Measurements from ENCODE around the gene UBE2E1. TPM values are rescaled to one million over a fixed set of nuclear protein-coding genes. Genes with fewer than 3 reads are reported as not detected.
A peak's percentile ranks its signal among the peaks of the same experiment; 100 is the strongest.
"Not testable (repeated sequence)": the region's sequence is repeated elsewhere in the genome, so short reads cannot be mapped to it uniquely, and the experiment has no call there.

Gene UBE2E1
- total and polyA plus RNA-seq, 8 donors, result 89.1 to 214 (median 186) TPM

DNA sequence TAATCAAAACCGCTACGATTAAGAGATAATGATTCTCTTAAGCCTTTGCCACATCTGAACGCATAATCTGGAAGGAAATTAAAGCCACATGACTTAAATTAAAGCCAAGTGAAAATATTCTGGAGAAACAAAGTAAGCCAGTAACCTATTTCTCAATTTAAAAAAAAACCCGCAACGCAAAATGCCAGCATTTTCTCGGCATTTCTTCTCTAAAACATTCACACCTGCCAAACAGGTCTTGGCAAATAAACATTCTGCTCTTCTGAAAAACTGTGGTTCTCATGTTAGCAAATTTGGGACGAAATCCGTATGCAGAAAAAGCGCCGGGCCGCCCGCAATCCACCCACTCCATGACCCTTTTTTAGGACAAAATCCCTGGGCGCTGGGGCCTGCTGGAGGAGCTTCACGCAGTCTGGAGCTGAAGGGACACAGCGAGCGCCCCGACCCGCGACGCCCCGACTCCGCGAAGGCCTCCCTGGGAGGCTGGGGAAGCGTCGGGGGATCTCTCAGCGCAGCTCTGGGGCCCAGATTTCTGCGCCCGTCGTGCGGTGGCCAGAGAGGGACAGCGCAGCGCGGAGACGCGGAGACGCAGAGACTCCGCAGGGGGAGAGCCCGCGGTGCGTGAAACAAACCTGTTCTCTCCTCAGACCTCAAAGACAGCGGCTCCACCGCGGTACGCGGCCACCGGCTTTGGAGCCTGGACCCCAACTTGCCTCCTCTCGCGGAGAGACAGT is 110.6 kb downstream of the UBE2E1 start:
- Histone ChIP-seq H3K4me1 (peaks cover 14 to 42% of the 10 kb centered on the region in 2 donors), H3K27me3 (no peaks in the 10 kb centered on the region), H3K36me3 (peaks cover 0 to 35% of the 10 kb centered on the region in 2 donors), H3K4me3 (peak overlapping the region; percentile 63 to 86), H3K27ac (peak overlapping the region; percentile 94), H3K9me3 (no peaks in the 10 kb centered on the region)
- no peak for DNase-seq
- TF ChIP-seq CTCF (IDR thresholded peaks at IDR 0.05), result no peak
- peak; percentile 63 for ATAC-seq
- intact Hi-C loops (cut with DNase I), result no loop called here

GRCh38 chr3:23916886-23917678 is 111.3 kb downstream of the UBE2E1 start, which contains the start of the genes NKIRAS1 and RPL15:
TSS of gene NKIRAS1 (minus strand) at chr3:23916990. CDS start at chr3:23910904, 6,086 bp downstream.
TSS of gene RPL15 (plus strand) at chr3:23917132. CDS start at chr3:23917860, 728 bp downstream.
- intact Hi-C loops (cut with DNase I), result no loop called here
- DNase-seq (peak; percentile 97 to 99 (median 98)), ATAC-seq (peak; percentile 98)
- Histone ChIP-seq H3K4me3 (peak within 1 kb of the TSS; percentile 63 to 86), H3K27ac (peak within 1 kb of the TSS; percentile 94), H3K27me3 (no peaks in the 10 kb centered on the region), H3K36me3 (peaks cover 0 to 43% of the 10 kb centered on the region in 2 donors), H3K4me1 (peaks cover 14 to 42% of the 10 kb centered on the region in 2 donors), H3K9me3 (no peaks in the 10 kb centered on the region)
- peak; percentile 48 to 87 for TF ChIP-seq CTCF (IDR thresholded peaks at IDR 0.05)

DNA sequence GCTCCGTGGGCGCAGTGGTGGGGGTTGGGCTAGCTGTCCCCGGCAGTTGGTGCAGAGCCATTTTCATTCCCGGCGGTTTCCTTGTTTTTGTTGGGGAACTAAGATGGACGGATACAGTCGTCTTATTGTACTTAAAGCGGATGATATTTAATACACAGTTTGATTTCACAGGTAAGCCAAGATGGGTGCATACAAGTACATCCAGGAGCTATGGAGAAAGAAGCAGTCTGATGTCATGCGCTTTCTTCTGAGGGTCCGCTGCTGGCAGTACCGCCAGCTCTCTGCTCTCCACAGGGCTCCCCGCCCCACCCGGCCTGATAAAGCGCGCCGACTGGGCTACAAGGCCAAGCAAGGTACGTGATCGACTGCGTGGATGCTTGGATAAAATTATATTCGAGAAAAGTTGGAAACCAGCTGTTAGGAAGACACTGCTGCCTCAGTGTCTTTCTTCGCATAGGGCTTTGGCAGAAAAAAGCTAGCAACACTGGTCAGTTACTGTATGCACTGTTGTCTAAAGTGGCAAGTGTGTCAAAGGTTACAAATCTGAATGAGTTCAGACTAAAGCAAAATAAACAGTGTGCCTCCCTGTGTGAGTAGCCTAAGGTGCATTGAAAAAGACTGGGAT is 112.0 kb downstream of the UBE2E1 start:
- peak in 1 of 4 donors; percentile 70 for DNase-seq
- Histone ChIP-seq H3K36me3 (peaks cover 0 to 50% of the 10 kb centered on the region in 2 donors), H3K4me3 (peak overlapping the region; percentile 63 to 86), H3K4me1 (peaks cover 14 to 42% of the 10 kb centered on the region in 2 donors), H3K27ac (peak overlapping the region; percentile 94)
- H3K27me3 ChIP-seq; intact Hi-C loops (cut with DNase I); H3K9me3 ChIP-seq: not testable (repeated sequence)
- ATAC-seq, result peak; percentile 72

GRCh38 chr3:23918331-23918730 is 112.6 kb downstream of the UBE2E1 start:
- Histone ChIP-seq H3K36me3 (peaks cover 0 to 51% of the 10 kb centered on the region in 2 donors), H3K4me1 (peaks cover 14 to 42% of the 10 kb centered on the region in 2 donors), H3K4me3 (peak overlapping the region; percentile 63 to 86), H3K27ac (peak overlapping the region in 1 of 2 donors; percentile 94)
- DNase-seq; ATAC-seq; intact Hi-C loops (cut with DNase I); H3K9me3 ChIP-seq; H3K27me3 ChIP-seq: not testable (repeated sequence)

- DNase-seq, result no peak
- TF ChIP-seq CTCF (IDR thresholded peaks at IDR 0.05), result no peak
- Histone ChIP-seq H3K36me3 (peaks cover 0 to 51% of the 10 kb centered on the region in 2 donors), H3K27me3 (no peaks in the 10 kb centered on the region), H3K27ac (no peak overlapping the region), H3K4me1 (peaks cover 14 to 37% of the 10 kb centered on the region in 2 donors), H3K4me3 (peak overlapping the region in 1 of 2 donors; percentile 86), H3K9me3 (no peaks in the 10 kb centered on the region)
- ATAC-seq, result no peak
- intact Hi-C loops (cut with DNase I), result no loop called here
Observed at GRCh38 chr3:23919628-23920027, 113.9 kb downstream of the UBE2E1 start.

Measured in left lung (tissue), 10 donors.